WTC11 (cell line): ENCODE measurements around the gene GPR65.

Experiments used
- CREB1 ChIP-seq: sonication (generic); formaldehyde crosslinking; IDR thresholded peaks from 2 replicates; pipeline ENCODE4 v1.8.0; 2023; ENCODE audit warnings: mild to moderate bottlenecking, missing genetic modification reagents
- CTCF ChIP-seq: fragments of 200-600 bp; IDR thresholded peaks from 2 replicates; pipeline ENCODE4 v1.8.0; 2022; ENCODE audit warnings: antibody characterized with exemption
- E2F1 ChIP-seq: sonication (generic); formaldehyde crosslinking; IDR thresholded peaks from 2 replicates; pipeline ENCODE4 v1.8.0; 2022; ENCODE audit warnings: mild to moderate bottlenecking, missing genetic modification reagents
- MAX ChIP-seq: sonication (generic); formaldehyde crosslinking; IDR thresholded peaks from 2 replicates; pipeline ENCODE4 v1.8.0; 2022; ENCODE audit warnings: mild to moderate bottlenecking, missing genetic modification reagents
- PRDM15 ChIP-seq: sonication (generic); formaldehyde crosslinking; IDR thresholded peaks from 2 replicates; pipeline ENCODE4 v1.8.0; 2022; ENCODE audit warnings: missing genetic modification reagents
- PREB ChIP-seq: sonication (generic); formaldehyde crosslinking; IDR thresholded peaks from 2 replicates; pipeline ENCODE4 v1.8.1; 2022; ENCODE audit warnings: mild to moderate bottlenecking, missing genetic modification reagents, moderate library complexity, borderline replicate concordance

GRCh38 chr14:88037325-88037724, 32.4 kb downstream of the GPR65 start:
- TF ChIP-seq PRDM15 (no peak), CTCF (no peak), PREB (CRISPR knock-in tag) (no peak), MAX (CRISPR knock-in tag) (no peak), E2F1 (no peak), CREB1 (CRISPR knock-in tag) (no peak)
